B cell (primary cell): ENCODE results near the gene TOX2.

Experiments used
- CTCF ChIP-seq: fragments of 200-600 bp; IDR thresholded peaks from one replicate; pipeline ENCODE4 v1.8.0; 2022; ENCODE audit warnings: antibody characterized with exemption, mild to moderate bottlenecking
- EZH2 ChIP-seq: IDR thresholded peaks from 2 replicates; pipeline ENCODE4 v1.6.1; 2012; ENCODE audit warnings: borderline replicate concordance, low read depth, mild to moderate bottlenecking, moderate library complexity, low read length; ENCODE audit not compliant: insufficient read depth, poor library complexity, severe bottlenecking

- TF ChIP-seq CTCF: no peak
- TF ChIP-seq EZH2: no peak
Measured at GRCh38 chr20:44041001-44041400, 126.3 kb downstream of the TOX2 start.
